Epithelial cell of esophagus (primary cell): ENCODE data around the gene WDR70.
"Not testable (repeated sequence)": the region's sequence is repeated elsewhere in the genome, so short reads cannot be mapped to it uniquely, and the experiment has no call there.

Source experiments
- DNase-seq: peaks from one replicate; pipeline ENCODE4 v3.0.0; 2010; ENCODE audit warnings: low read depth
- H3K4me3 ChIP-seq: 2 replicates; pipeline ENCODE4 v1.5.1; 2011; ENCODE audit warnings: mild to moderate bottlenecking, low read length, control low read depth
- CTCF ChIP-seq: IDR thresholded peaks from 2 replicates; pipeline ENCODE4 v1.5.1; 2011; ENCODE audit warnings: low read depth, mild to moderate bottlenecking, low read length, control low read depth, inconsistent platforms; ENCODE audit not compliant: insufficient read depth; ENCODE audit errors: missing control alignments

WDR70 gene

GRCh38 chr5:37645707-37646106, 266.6 kb downstream of the WDR70 start:
- no peak for TF ChIP-seq CTCF
- DNase-seq: no peak
- H3K4me3 ChIP-seq: no peak overlapping the region

GRCh38 chr5:37654566-37654965, 275.4 kb downstream of the WDR70 start:
- DNase-seq, H3K4me3 ChIP-seq: not testable (repeated sequence)

- no peak for DNase-seq
- no peak overlapping the region for H3K4me3 ChIP-seq
- no peak for TF ChIP-seq CTCF
Measured at GRCh38 chr5:37657046-37657445, 277.9 kb downstream of the WDR70 start.

- no peak for DNase-seq
Measured at GRCh38 chr5:37658440-37658839, 279.3 kb downstream of the WDR70 start.

GRCh38 chr5:37660319-37660718, 281.2 kb downstream of the WDR70 start:
- TF ChIP-seq CTCF: no peak
- no peak for DNase-seq
- H3K4me3 ChIP-seq: no peak overlapping the region

More at GRCh38 chr5:37658440-37658839, 279.3 kb downstream of the WDR70 start:
- no peak for TF ChIP-seq CTCF
- H3K4me3 ChIP-seq: no peak overlapping the region

GRCh38 chr5:37661227-37661920, 282.3 kb downstream of the WDR70 start:
- H3K4me3 ChIP-seq: no peak overlapping the region
- no peak for TF ChIP-seq CTCF

GRCh38 chr5:37661951-37662350, 282.8 kb downstream of the WDR70 start:
- TF ChIP-seq CTCF: no peak
- DNase-seq: no peak
- no peak overlapping the region for H3K4me3 ChIP-seq

More at GRCh38 chr5:37661227-37661920, 282.3 kb downstream of the WDR70 start:
- DNase-seq: peak; percentile 8

- DNase-seq: no peak
- H3K4me3 ChIP-seq: no peak overlapping the region
- TF ChIP-seq CTCF: no peak
Measured at GRCh38 chr5:37662362-37662761, 283.2 kb downstream of the WDR70 start.
